Measurements from ENCODE around the gene SUN2.

The SUN2 gene

DNA sequence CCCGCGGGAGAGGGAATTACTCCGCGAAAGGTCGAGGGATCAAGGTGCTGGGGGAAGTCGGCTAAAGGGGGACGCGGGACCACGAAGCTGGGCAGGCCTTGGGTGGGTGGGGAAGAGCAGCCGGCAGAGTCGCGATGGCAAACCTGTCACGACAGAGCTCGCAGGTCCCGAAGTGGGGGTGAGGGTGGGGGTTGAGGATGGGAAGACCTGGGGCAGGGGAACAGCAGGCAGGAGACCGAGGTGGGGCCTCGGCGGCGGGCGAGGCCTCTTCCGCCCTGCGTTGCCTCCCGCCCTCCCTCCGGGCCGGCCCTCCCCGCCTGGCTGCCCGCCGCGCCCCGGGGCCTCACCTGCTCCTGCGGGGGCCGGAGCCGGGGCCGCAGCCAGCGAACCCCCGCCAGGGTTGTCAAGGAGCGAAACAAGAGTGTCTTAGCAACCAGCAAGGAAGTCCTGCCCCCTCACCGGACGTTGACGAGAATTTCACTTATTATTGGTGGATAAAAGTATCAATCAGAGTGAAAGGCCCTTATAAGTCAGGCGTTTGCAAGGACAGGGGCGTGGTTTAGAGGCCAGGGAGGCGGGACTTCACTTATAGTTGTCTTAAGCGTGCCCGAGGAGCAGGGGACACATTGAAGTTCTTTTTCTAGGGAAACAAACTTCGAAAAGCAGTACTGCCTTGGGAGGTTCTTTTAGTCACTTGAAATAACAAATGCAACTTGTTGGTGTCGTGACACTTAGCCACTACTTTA is 38.1 kb upstream of the SUN2 start, which contains the start of gene DNAL4 (continued):
- TF ChIP-seq ZNF221 (tag by site-specific recombination; IDR thresholded peaks at IDR 0.05; ENCODE audit: borderline replicate concordance) (no peak), ZNF776 (tag by site-specific recombination; IDR thresholded peaks at IDR 0.05; ENCODE audit: borderline replicate concordance) (no peak), TRIM28 (IDR thresholded peaks at IDR 0.05; ENCODE audit: borderline replicate concordance, low read length) (no peak), ZNF19 (tag by site-specific recombination; IDR thresholded peaks at IDR 0.05; ENCODE audit: low read depth) (no peak), AEBP2 (tag by site-specific recombination; IDR thresholded peaks at IDR 0.05; ENCODE audit: borderline replicate concordance) (no peak), INSM2 (tag by site-specific recombination; IDR thresholded peaks at IDR 0.05) (no peak), BCL11B (tag by site-specific recombination; IDR thresholded peaks at IDR 0.05; ENCODE audit: low read depth) (no peak), ZBTB20 (tag by site-specific recombination; IDR thresholded peaks at IDR 0.05) (no peak), ZSCAN18 (tag by site-specific recombination; IDR thresholded peaks at IDR 0.05) (no peak), GLI4 (tag by site-specific recombination; IDR thresholded peaks at IDR 0.05) (no peak), ZNF624 (tag by site-specific recombination; IDR thresholded peaks at IDR 0.05) (no peak), ZNF660 (tag by site-specific recombination; IDR thresholded peaks at IDR 0.05) (peak; percentile 16; the same call in 1 of the 2 replicates), ZNF175 (tag by site-specific recombination; IDR thresholded peaks at IDR 0.05) (no peak), ZNF202 (tag by site-specific recombination; IDR thresholded peaks at IDR 0.05; ENCODE audit: borderline replicate concordance) (no peak), SP2 (tag by site-specific recombination; IDR thresholded peaks at IDR 0.05) (peak; percentile 93), ZNF132 (tag by site-specific recombination; IDR thresholded peaks at IDR 0.05; ENCODE audit: borderline replicate concordance) (no peak), ZNF544 (tag by site-specific recombination; IDR thresholded peaks at IDR 0.05) (no peak), ZNF280C (tag by site-specific recombination; IDR thresholded peaks at IDR 0.05) (no peak), ZFHX2 (tag by site-specific recombination; conservative IDR thresholded peaks at IDR 0.05) (peak; percentile 41; the same call in 1 of the 2 replicates), ZNF302 (tag by site-specific recombination; IDR thresholded peaks at IDR 0.05; ENCODE audit: low read depth) (no peak), SP3 (tag by site-specific recombination; IDR thresholded peaks at IDR 0.05) (peak; percentile 80), ZFP69B (tag by site-specific recombination; IDR thresholded peaks at IDR 0.05) (no peak), ZSCAN23 (tag by site-specific recombination; IDR thresholded peaks at IDR 0.05) (no peak), KLF1 (tag by site-specific recombination; IDR thresholded peaks at IDR 0.05) (peak; percentile 49; the same call in 1 of the 2 replicates), ZNF610 (tag by site-specific recombination; IDR thresholded peaks at IDR 0.05; ENCODE audit: borderline replicate concordance) (no peak), KLF16 (tag by site-specific recombination; IDR thresholded peaks at IDR 0.05) (no peak), HOXD13 (CRISPR knock-in tag; IDR thresholded peaks at IDR 0.05; ENCODE audit: borderline replicate concordance) (no peak), ZNF121 (tag by site-specific recombination; IDR thresholded peaks at IDR 0.05) (no peak), ZNF169 (tag by site-specific recombination; IDR thresholded peaks at IDR 0.05) (no peak)
- TF ChIP-seq, protein P1, sequence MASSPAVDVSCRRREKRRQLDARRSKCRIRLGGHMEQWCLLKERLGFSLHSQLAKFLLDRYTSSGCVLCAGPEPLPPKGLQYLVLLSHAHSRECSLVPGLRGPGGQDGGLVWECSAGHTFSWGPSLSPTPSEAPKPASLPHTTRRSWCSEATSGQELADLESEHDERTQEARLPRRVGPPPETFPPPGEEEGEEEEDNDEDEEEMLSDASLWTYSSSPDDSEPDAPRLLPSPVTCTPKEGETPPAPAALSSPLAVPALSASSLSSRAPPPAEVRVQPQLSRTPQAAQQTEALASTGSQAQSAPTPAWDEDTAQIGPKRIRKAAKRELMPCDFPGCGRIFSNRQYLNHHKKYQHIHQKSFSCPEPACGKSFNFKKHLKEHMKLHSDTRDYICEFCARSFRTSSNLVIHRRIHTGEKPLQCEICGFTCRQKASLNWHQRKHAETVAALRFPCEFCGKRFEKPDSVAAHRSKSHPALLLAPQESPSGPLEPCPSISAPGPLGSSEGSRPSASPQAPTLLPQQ (tag by site-specific recombination; IDR thresholded peaks at IDR 0.05), result peak; percentile 58; the same call in 1 of the 2 replicates
- TF ChIP-seq, protein P2, sequence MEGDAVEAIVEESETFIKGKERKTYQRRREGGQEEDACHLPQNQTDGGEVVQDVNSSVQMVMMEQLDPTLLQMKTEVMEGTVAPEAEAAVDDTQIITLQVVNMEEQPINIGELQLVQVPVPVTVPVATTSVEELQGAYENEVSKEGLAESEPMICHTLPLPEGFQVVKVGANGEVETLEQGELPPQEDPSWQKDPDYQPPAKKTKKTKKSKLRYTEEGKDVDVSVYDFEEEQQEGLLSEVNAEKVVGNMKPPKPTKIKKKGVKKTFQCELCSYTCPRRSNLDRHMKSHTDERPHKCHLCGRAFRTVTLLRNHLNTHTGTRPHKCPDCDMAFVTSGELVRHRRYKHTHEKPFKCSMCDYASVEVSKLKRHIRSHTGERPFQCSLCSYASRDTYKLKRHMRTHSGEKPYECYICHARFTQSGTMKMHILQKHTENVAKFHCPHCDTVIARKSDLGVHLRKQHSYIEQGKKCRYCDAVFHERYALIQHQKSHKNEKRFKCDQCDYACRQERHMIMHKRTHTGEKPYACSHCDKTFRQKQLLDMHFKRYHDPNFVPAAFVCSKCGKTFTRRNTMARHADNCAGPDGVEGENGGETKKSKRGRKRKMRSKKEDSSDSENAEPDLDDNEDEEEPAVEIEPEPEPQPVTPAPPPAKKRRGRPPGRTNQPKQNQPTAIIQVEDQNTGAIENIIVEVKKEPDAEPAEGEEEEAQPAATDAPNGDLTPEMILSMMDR (tag by site-specific recombination; IDR thresholded peaks at IDR 0.05), result no peak

Data from HEK293 (cell line).